ENCODE measurements around the gene GNS.

GRCh38 chr12:64682572-64683277 is 76.5 kb downstream of the GNS start:
- TF ChIP-seq POLR2AphosphoS5 (IDR thresholded peaks at IDR 0.05; ENCODE audit: low read depth, low read length) = no peak
- TF ChIP-seq POLR2A (IDR thresholded peaks at IDR 0.05; ENCODE audit: low read depth, low read length) = no peak

Data from GM12892 (cell line).